Tibial nerve (tissue), 3 donors: ENCODE measurements around the gene BMPR1A.

Experiments
- POLR2A ChIP-seq, 2 donors: fragments of 450-650 bp; IDR thresholded peaks; one replicate each; pipeline ENCODE4 v1.6.1; 2017; ENCODE audit warnings: antibody characterized with exemption in 2 of 2, mild to moderate bottlenecking in 2 of 2, moderate library complexity in 2 of 2
- TF ChIP-seq, protein P1 (sequence below), 5 experiments: fragments of 200-600 bp in 3 of 5; fragments of 450-650 bp in 2 of 5; sonication (generic) in 3 of 5; IDR thresholded peaks; one replicate each; pipeline ENCODE4 v1.5.1; 2016 to 2019; ENCODE audit warnings: antibody characterized with exemption in 5 of 5, mild to moderate bottlenecking in 3 of 5, moderate library complexity in 2 of 5

DNA sequence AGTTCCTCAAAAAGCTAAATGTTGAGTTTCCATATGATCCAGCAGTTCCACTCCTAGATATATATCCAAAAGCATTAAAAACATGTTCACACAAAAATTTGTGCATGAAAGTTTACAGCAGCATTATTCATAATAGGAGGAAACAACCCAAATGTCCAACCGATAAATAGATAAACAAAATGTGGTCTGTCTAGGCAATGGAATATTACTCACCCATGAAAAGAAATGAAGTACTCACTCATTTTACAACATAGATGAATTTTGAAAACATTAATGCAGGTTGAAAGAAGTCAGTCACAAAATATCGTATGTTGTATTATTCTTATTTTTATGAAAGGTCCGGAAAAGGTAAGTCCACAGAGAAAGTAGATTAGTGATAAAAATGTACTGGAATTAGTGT, 34.0 kb downstream of the BMPR1A start:
- TF ChIP-seq, protein P1, sequence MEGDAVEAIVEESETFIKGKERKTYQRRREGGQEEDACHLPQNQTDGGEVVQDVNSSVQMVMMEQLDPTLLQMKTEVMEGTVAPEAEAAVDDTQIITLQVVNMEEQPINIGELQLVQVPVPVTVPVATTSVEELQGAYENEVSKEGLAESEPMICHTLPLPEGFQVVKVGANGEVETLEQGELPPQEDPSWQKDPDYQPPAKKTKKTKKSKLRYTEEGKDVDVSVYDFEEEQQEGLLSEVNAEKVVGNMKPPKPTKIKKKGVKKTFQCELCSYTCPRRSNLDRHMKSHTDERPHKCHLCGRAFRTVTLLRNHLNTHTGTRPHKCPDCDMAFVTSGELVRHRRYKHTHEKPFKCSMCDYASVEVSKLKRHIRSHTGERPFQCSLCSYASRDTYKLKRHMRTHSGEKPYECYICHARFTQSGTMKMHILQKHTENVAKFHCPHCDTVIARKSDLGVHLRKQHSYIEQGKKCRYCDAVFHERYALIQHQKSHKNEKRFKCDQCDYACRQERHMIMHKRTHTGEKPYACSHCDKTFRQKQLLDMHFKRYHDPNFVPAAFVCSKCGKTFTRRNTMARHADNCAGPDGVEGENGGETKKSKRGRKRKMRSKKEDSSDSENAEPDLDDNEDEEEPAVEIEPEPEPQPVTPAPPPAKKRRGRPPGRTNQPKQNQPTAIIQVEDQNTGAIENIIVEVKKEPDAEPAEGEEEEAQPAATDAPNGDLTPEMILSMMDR (IDR thresholded peaks at IDR 0.05) = no peak
- no peak for TF ChIP-seq POLR2A (IDR thresholded peaks at IDR 0.05)
